ENCODE measurements around the gene PTPN1.
A peak's percentile ranks its signal among the peaks of the same experiment; 100 is the strongest.
"Not testable (repeated sequence)": the region's sequence is repeated elsewhere in the genome, so short reads cannot be mapped to it uniquely, and the experiment has no call there.

PTPN1 gene

GRCh38 chr20:50569487-50569863, 59.3 kb downstream of the PTPN1 start:
- peaks cover 72% of the 10 kb centered on the region for H3K79me2 ChIP-seq (ENCODE audit: control insufficient read depth, insufficient read depth, low read length, unreplicated experiment)
- H3K4me1 ChIP-seq (ENCODE audit: control insufficient read depth, insufficient read depth, low read length, unreplicated experiment): peaks cover 28% of the 10 kb centered on the region
- not testable (repeated sequence) for H3K27me3 ChIP-seq (ENCODE audit: insufficient read depth, low read length); H3K27ac ChIP-seq (ENCODE audit: low read depth, low read length); H3K4me3 ChIP-seq (ENCODE audit: low read depth, low read length); H2AFZ ChIP-seq (ENCODE audit: low read length, unreplicated experiment)
- peaks cover 20% of the 10 kb centered on the region; the same call in 1 of the 2 replicates for H3K36me3 ChIP-seq (ENCODE audit: insufficient read depth, low read length)

GRCh38 chr20:50569864-50570836, 60.0 kb downstream of the PTPN1 start:
- H3K79me2 ChIP-seq (ENCODE audit: control insufficient read depth, insufficient read depth, low read length, unreplicated experiment): peaks cover 71% of the 10 kb centered on the region
- H3K4me3 ChIP-seq (ENCODE audit: low read depth, low read length): no peak overlapping the region
- H2AFZ ChIP-seq (ENCODE audit: low read length, unreplicated experiment): no peak overlapping the region
- peak overlapping the region; percentile 24; the same call in 1 of the 2 replicates for H3K27ac ChIP-seq (ENCODE audit: low read depth, low read length)
- peaks cover 28% of the 10 kb centered on the region for H3K4me1 ChIP-seq (ENCODE audit: control insufficient read depth, insufficient read depth, low read length, unreplicated experiment)
- H3K36me3 ChIP-seq (ENCODE audit: insufficient read depth, low read length): peaks cover 20% of the 10 kb centered on the region; the same call in 1 of the 2 replicates
- H3K27me3 ChIP-seq (ENCODE audit: insufficient read depth, low read length): no peaks in the 10 kb centered on the region

- Histone ChIP-seq H3K4me3 (ENCODE audit: low read depth, low read length) (no peak overlapping the region), H3K27ac (ENCODE audit: low read depth, low read length) (no peak overlapping the region), H3K36me3 (ENCODE audit: insufficient read depth, low read length) (peaks cover 17% of the 10 kb centered on the region; the same call in 1 of the 2 replicates), H3K27me3 (ENCODE audit: insufficient read depth, low read length) (no peaks in the 10 kb centered on the region), H3K79me2 (ENCODE audit: control insufficient read depth, insufficient read depth, low read length, unreplicated experiment) (peaks cover 65% of the 10 kb centered on the region), H2AFZ (ENCODE audit: low read length, unreplicated experiment) (no peak overlapping the region), H3K4me1 (ENCODE audit: control insufficient read depth, insufficient read depth, low read length, unreplicated experiment) (peaks cover 28% of the 10 kb centered on the region)
Measured at GRCh38 chr20:50571466-50571865, 61.3 kb downstream of the PTPN1 start.

GRCh38 chr20:50572938-50573777, 63.0 kb downstream of the PTPN1 start:
- Histone ChIP-seq H3K79me2 (ENCODE audit: control insufficient read depth, insufficient read depth, low read length, unreplicated experiment) (peaks cover 54% of the 10 kb centered on the region), H2AFZ (ENCODE audit: low read length, unreplicated experiment) (no peak overlapping the region), H3K27me3 (ENCODE audit: insufficient read depth, low read length) (no peaks in the 10 kb centered on the region), H3K4me3 (ENCODE audit: low read depth, low read length) (peak overlapping the region; percentile 15; the same call in 1 of the 2 replicates), H3K27ac (ENCODE audit: low read depth, low read length) (peak overlapping the region; percentile 68), H3K36me3 (ENCODE audit: insufficient read depth, low read length) (peaks cover 19% of the 10 kb centered on the region; the same call in 1 of the 2 replicates), H3K4me1 (ENCODE audit: control insufficient read depth, insufficient read depth, low read length, unreplicated experiment) (peaks cover 28% of the 10 kb centered on the region)

GRCh38 chr20:50574108-50574507, 63.9 kb downstream of the PTPN1 start:
- no peak overlapping the region; the same call in 1 of the 2 replicates for H3K27ac ChIP-seq (ENCODE audit: low read depth, low read length)
- H3K36me3 ChIP-seq (ENCODE audit: insufficient read depth, low read length): peaks cover 26% of the 10 kb centered on the region; the same call in 1 of the 2 replicates
- H3K4me1 ChIP-seq (ENCODE audit: control insufficient read depth, insufficient read depth, low read length, unreplicated experiment): peaks cover 28% of the 10 kb centered on the region
- no peak overlapping the region for H2AFZ ChIP-seq (ENCODE audit: low read length, unreplicated experiment)
- no peaks in the 10 kb centered on the region for H3K27me3 ChIP-seq (ENCODE audit: insufficient read depth, low read length)
- peaks cover 49% of the 10 kb centered on the region for H3K79me2 ChIP-seq (ENCODE audit: control insufficient read depth, insufficient read depth, low read length, unreplicated experiment)
- no peak overlapping the region for H3K4me3 ChIP-seq (ENCODE audit: low read depth, low read length)

- Histone ChIP-seq H3K27me3 (ENCODE audit: insufficient read depth, low read length) (no peaks in the 10 kb centered on the region), H3K36me3 (ENCODE audit: insufficient read depth, low read length) (peaks cover 31% of the 10 kb centered on the region), H3K27ac (ENCODE audit: low read depth, low read length) (no peak overlapping the region), H2AFZ (ENCODE audit: low read length, unreplicated experiment) (no peak overlapping the region), H3K4me1 (ENCODE audit: control insufficient read depth, insufficient read depth, low read length, unreplicated experiment) (peaks cover 26% of the 10 kb centered on the region), H3K4me3 (ENCODE audit: low read depth, low read length) (no peak overlapping the region), H3K79me2 (ENCODE audit: control insufficient read depth, insufficient read depth, low read length, unreplicated experiment) (peaks cover 46% of the 10 kb centered on the region)
Measured at GRCh38 chr20:50574586-50574985, 64.4 kb downstream of the PTPN1 start.

GRCh38 chr20:50575865-50576720, 65.9 kb downstream of the PTPN1 start:
- H3K27ac ChIP-seq (ENCODE audit: low read depth, low read length): no peak overlapping the region
- H3K79me2 ChIP-seq (ENCODE audit: control insufficient read depth, insufficient read depth, low read length, unreplicated experiment): peaks cover 33% of the 10 kb centered on the region
- H3K27me3 ChIP-seq (ENCODE audit: insufficient read depth, low read length): no peaks in the 10 kb centered on the region
- peaks cover 42% of the 10 kb centered on the region for H3K36me3 ChIP-seq (ENCODE audit: insufficient read depth, low read length)
- no peak overlapping the region for H2AFZ ChIP-seq (ENCODE audit: low read length, unreplicated experiment)
- no peak overlapping the region for H3K4me3 ChIP-seq (ENCODE audit: low read depth, low read length)
- H3K4me1 ChIP-seq (ENCODE audit: control insufficient read depth, insufficient read depth, low read length, unreplicated experiment): peaks cover 24% of the 10 kb centered on the region

GRCh38 chr20:50577175-50578018, 67.2 kb downstream of the PTPN1 start:
- Histone ChIP-seq H3K27me3 (ENCODE audit: insufficient read depth, low read length) (no peaks in the 10 kb centered on the region), H3K4me3 (ENCODE audit: low read depth, low read length) (no peak overlapping the region), H2AFZ (ENCODE audit: low read length, unreplicated experiment) (no peak overlapping the region), H3K27ac (ENCODE audit: low read depth, low read length) (no peak overlapping the region), H3K36me3 (ENCODE audit: insufficient read depth, low read length) (peaks cover 53% of the 10 kb centered on the region), H3K4me1 (ENCODE audit: control insufficient read depth, insufficient read depth, low read length, unreplicated experiment) (peaks cover 21% of the 10 kb centered on the region), H3K79me2 (ENCODE audit: control insufficient read depth, insufficient read depth, low read length, unreplicated experiment) (peaks cover 23% of the 10 kb centered on the region)

- peaks cover 13% of the 10 kb centered on the region for H3K4me1 ChIP-seq (ENCODE audit: control insufficient read depth, insufficient read depth, low read length, unreplicated experiment)
- H2AFZ ChIP-seq (ENCODE audit: low read length, unreplicated experiment): no peak overlapping the region
- H3K27me3 ChIP-seq (ENCODE audit: insufficient read depth, low read length): no peaks in the 10 kb centered on the region
- peaks cover 18% of the 10 kb centered on the region for H3K79me2 ChIP-seq (ENCODE audit: control insufficient read depth, insufficient read depth, low read length, unreplicated experiment)
- no peak overlapping the region for H3K4me3 ChIP-seq (ENCODE audit: low read depth, low read length)
- peaks cover 60% of the 10 kb centered on the region for H3K36me3 ChIP-seq (ENCODE audit: insufficient read depth, low read length)
- H3K27ac ChIP-seq (ENCODE audit: low read depth, low read length): no peak overlapping the region
Measured at GRCh38 chr20:50578061-50578777, 68.0 kb downstream of the PTPN1 start.
